Kidney epithelial cell (primary cell): ENCODE results near the gene ACKR3. TPM values are rescaled to one million over a fixed set of nuclear protein-coding genes. Genes with fewer than 3 reads are reported as not detected.

Source experiments
- DNase-seq: peaks from one replicate; pipeline ENCODE4 v3.0.0-alpha.2; 2010; ENCODE audit warnings: low read depth
- H3K27me3 ChIP-seq: 2 replicates; pipeline ENCODE4 v1.6.0; 2011; ENCODE audit warnings: low read length; ENCODE audit not compliant: control insufficient read depth, insufficient read depth
- H3K36me3 ChIP-seq: 2 replicates; pipeline ENCODE4 v1.5.1; 2011; ENCODE audit warnings: low read length; ENCODE audit not compliant: control insufficient read depth, insufficient read depth
- H3K4me3 ChIP-seq: 2 replicates; pipeline ENCODE4 v1.5.1; 2011; ENCODE audit warnings: low read depth, mild to moderate bottlenecking, control low read depth, low read length
- CTCF ChIP-seq: IDR thresholded peaks from 2 replicates; pipeline ENCODE4 v1.5.1; 2011; ENCODE audit warnings: mild to moderate bottlenecking, moderate library complexity, low read length, control low read depth, inconsistent platforms; ENCODE audit not compliant: insufficient read depth, poor library complexity, severe bottlenecking
- total RNA-seq: library from RNA; depleted of rRNA; stranded (reverse); fragments of >200 nt; gene quantifications from 2 replicates; pipeline ENCODE4 v1.2.3, GENCODE V29; 2015

ACKR3 gene
- total RNA-seq, 1 donor from 2014 or later, result 1.2 TPM

- peaks cover 36% of the 10 kb centered on the region for H3K27me3 ChIP-seq
- no peak overlapping the region for H3K4me3 ChIP-seq
- H3K36me3 ChIP-seq, result no peaks in the 10 kb centered on the region
- no peak for TF ChIP-seq CTCF
- DNase-seq, result no peak
Measured at GRCh38 chr2:236565879-236566402, 3.7 kb upstream of the ACKR3 start.

- no peak for TF ChIP-seq CTCF
- Histone ChIP-seq H3K4me3 (no peak overlapping the region), H3K27me3 (peaks cover 40% of the 10 kb centered on the region), H3K36me3 (no peaks in the 10 kb centered on the region)
- DNase-seq, result no peak
Measured at GRCh38 chr2:236566596-236566995, 3.0 kb upstream of the ACKR3 start.

GRCh38 chr2:236568068-236568921, 1.3 kb upstream of the ACKR3 start:
- Histone ChIP-seq H3K4me3 (peak overlapping the region; percentile 27), H3K27me3 (peaks cover 46% of the 10 kb centered on the region), H3K36me3 (no peaks in the 10 kb centered on the region)
- no peak for TF ChIP-seq CTCF
- no peak for DNase-seq

- H3K4me3 ChIP-seq, result no peak overlapping the region
- H3K36me3 ChIP-seq, result no peaks in the 10 kb centered on the region
- peaks cover 46% of the 10 kb centered on the region for H3K27me3 ChIP-seq
- DNase-seq, result no peak
- TF ChIP-seq CTCF, result no peak
Measured at GRCh38 chr2:236568922-236569572, 578 bp upstream of the ACKR3 start.

GRCh38 chr2:236570081-236570868, 650 bp downstream of the ACKR3 start:
- H3K27me3 ChIP-seq, result peaks cover 50% of the 10 kb centered on the region
- H3K4me3 ChIP-seq, result no peak overlapping the region
- no peak for TF ChIP-seq CTCF
- no peak for DNase-seq
- no peaks in the 10 kb centered on the region for H3K36me3 ChIP-seq
